Measurements from ENCODE around the gene CTSD.

CTSD gene

GRCh38 chr11:1766719-1767398 lies 3.1 kb upstream of the CTSD start:
- no peak for TF ChIP-seq CTCF (IDR thresholded peaks at IDR 0.05; ENCODE audit: borderline replicate concordance, insufficient read depth, low read depth, low read length)

GRCh38 chr11:1765871-1766718 lies 2.4 kb upstream of the CTSD start:
- H3K4me3 ChIP-seq (ENCODE audit: low read depth, low read length): no peak overlapping the region
- peak; percentile 25; the same call in 1 of the 2 replicates for TF ChIP-seq CTCF (IDR thresholded peaks at IDR 0.05; ENCODE audit: borderline replicate concordance, insufficient read depth, low read depth, low read length)

More at GRCh38 chr11:1766719-1767398, 3.1 kb upstream of the CTSD start:
- H3K4me3 ChIP-seq (ENCODE audit: low read depth, low read length): no peak overlapping the region

- no peak for TF ChIP-seq CTCF (IDR thresholded peaks at IDR 0.05; ENCODE audit: borderline replicate concordance, insufficient read depth, low read depth, low read length)
- peak overlapping the region; percentile 69 for H3K4me3 ChIP-seq (ENCODE audit: low read depth, low read length)
These were observed 361 bp downstream of the CTSD start for GRCh38 chr11:1763336-1763795.

- TF ChIP-seq CTCF (IDR thresholded peaks at IDR 0.05; ENCODE audit: borderline replicate concordance, insufficient read depth, low read depth, low read length): no peak
- peak overlapping the region; percentile 69 for H3K4me3 ChIP-seq (ENCODE audit: low read depth, low read length)
These were observed 1.0 kb downstream of the CTSD start for GRCh38 chr11:1762537-1763302.

GRCh38 chr11:1761857-1762536 lies 1.7 kb downstream of the CTSD start:
- no peak for TF ChIP-seq CTCF (IDR thresholded peaks at IDR 0.05; ENCODE audit: borderline replicate concordance, insufficient read depth, low read depth, low read length)
- H3K4me3 ChIP-seq (ENCODE audit: low read depth, low read length): no peak overlapping the region

GRCh38 chr11:1761110-1761856 lies 2.4 kb downstream of the CTSD start:
- H3K4me3 ChIP-seq (ENCODE audit: low read depth, low read length): no peak overlapping the region
- no peak for TF ChIP-seq CTCF (IDR thresholded peaks at IDR 0.05; ENCODE audit: borderline replicate concordance, insufficient read depth, low read depth, low read length)
